ENCODE measurements around the gene CNGB1.
"Not testable (repeated sequence)": the region's sequence is repeated elsewhere in the genome, so short reads cannot be mapped to it uniquely, and the experiment has no call there.

Gene CNGB1

GRCh38 chr16:57970970-57971369 is at the start of gene CNGB1:
Gene CNGB1 (minus strand): TSS chr16:57971128. CDS start chr16:57967286, 3,842 bp downstream.
- H3K27ac ChIP-seq (ENCODE audit: low read length), result no peak within 1 kb of the TSS
- H3K4me3 ChIP-seq (ENCODE audit: low read length), result no peak within 1 kb of the TSS
- H3K4me1 ChIP-seq (ENCODE audit: control insufficient read depth, low read depth, low read length), result no peaks in the 10 kb centered on the region
- H3K36me3 ChIP-seq (ENCODE audit: control insufficient read depth, low read depth, low read length), result no peaks in the 10 kb centered on the region
- H3K9ac ChIP-seq (ENCODE audit: low read length), result no peak within 1 kb of the TSS
- H3K9me3 ChIP-seq (ENCODE audit: control insufficient read depth, low read depth, low read length), result no peaks in the 10 kb centered on the region
- no peaks in the 10 kb centered on the region for H3K27me3 ChIP-seq (ENCODE audit: control insufficient read depth, insufficient read depth, low read length)

GRCh38 chr16:58019866-58020538 is 49.1 kb upstream of the CNGB1 start:
- H3K9ac ChIP-seq (ENCODE audit: low read length), result no peak overlapping the region
- H3K9me3 ChIP-seq (ENCODE audit: control insufficient read depth, low read depth, low read length), result no peaks in the 10 kb centered on the region
- H3K4me1 ChIP-seq (ENCODE audit: control insufficient read depth, low read depth, low read length), result peaks cover 12% of the 10 kb centered on the region
- no peaks in the 10 kb centered on the region for H3K36me3 ChIP-seq (ENCODE audit: control insufficient read depth, low read depth, low read length)
- no peak overlapping the region for H3K4me3 ChIP-seq (ENCODE audit: low read length)
- peaks cover 20% of the 10 kb centered on the region for H3K27me3 ChIP-seq (ENCODE audit: control insufficient read depth, insufficient read depth, low read length)
- H3K27ac ChIP-seq (ENCODE audit: low read length), result no peak overlapping the region

- Histone ChIP-seq H3K36me3 (ENCODE audit: control insufficient read depth, low read depth, low read length) (no peaks in the 10 kb centered on the region), H3K4me3 (ENCODE audit: low read length) (no peak overlapping the region), H3K9ac (ENCODE audit: low read length) (no peak overlapping the region), H3K27ac (ENCODE audit: low read length) (no peak overlapping the region), H3K4me1 (ENCODE audit: control insufficient read depth, low read depth, low read length) (peaks cover 12% of the 10 kb centered on the region), H3K9me3 (ENCODE audit: control insufficient read depth, low read depth, low read length) (no peaks in the 10 kb centered on the region), H3K27me3 (ENCODE audit: control insufficient read depth, insufficient read depth, low read length) (peaks cover 8% of the 10 kb centered on the region)
Measured at GRCh38 chr16:58018803-58019202, 47.9 kb upstream of the CNGB1 start.

GRCh38 chr16:58016840-58017446 is 46.0 kb upstream of the CNGB1 start:
- H3K27ac ChIP-seq (ENCODE audit: low read length), result no peak overlapping the region
- H3K9ac ChIP-seq (ENCODE audit: low read length), result no peak overlapping the region
- H3K27me3 ChIP-seq (ENCODE audit: control insufficient read depth, insufficient read depth, low read length), result no peaks in the 10 kb centered on the region

GRCh38 chr16:58013201-58013956 is 42.5 kb upstream of the CNGB1 start:
- H3K27ac ChIP-seq (ENCODE audit: low read length), result no peak overlapping the region
- no peaks in the 10 kb centered on the region for H3K4me1 ChIP-seq (ENCODE audit: control insufficient read depth, low read depth, low read length)
- H3K9me3 ChIP-seq (ENCODE audit: control insufficient read depth, low read depth, low read length), result no peaks in the 10 kb centered on the region
- no peak overlapping the region for H3K4me3 ChIP-seq (ENCODE audit: low read length)
- H3K27me3 ChIP-seq (ENCODE audit: control insufficient read depth, insufficient read depth, low read length), result no peaks in the 10 kb centered on the region
- H3K9ac ChIP-seq (ENCODE audit: low read length), result no peak overlapping the region
- H3K36me3 ChIP-seq (ENCODE audit: control insufficient read depth, low read depth, low read length), result peaks cover 11% of the 10 kb centered on the region

More at GRCh38 chr16:58016840-58017446, 46.0 kb upstream of the CNGB1 start:
- Histone ChIP-seq H3K9me3 (ENCODE audit: control insufficient read depth, low read depth, low read length) (no peaks in the 10 kb centered on the region), H3K4me3 (ENCODE audit: low read length) (no peak overlapping the region), H3K36me3 (ENCODE audit: control insufficient read depth, low read depth, low read length) (peaks cover 4% of the 10 kb centered on the region), H3K4me1 (ENCODE audit: control insufficient read depth, low read depth, low read length) (no peaks in the 10 kb centered on the region)

GRCh38 chr16:58012481-58012880 is 41.6 kb upstream of the CNGB1 start:
- Histone ChIP-seq H3K9me3 (ENCODE audit: control insufficient read depth, low read depth, low read length) (no peaks in the 10 kb centered on the region), H3K27me3 (ENCODE audit: control insufficient read depth, insufficient read depth, low read length) (no peaks in the 10 kb centered on the region), H3K4me3 (ENCODE audit: low read length) (no peak overlapping the region), H3K4me1 (ENCODE audit: control insufficient read depth, low read depth, low read length) (no peaks in the 10 kb centered on the region), H3K9ac (ENCODE audit: low read length) (no peak overlapping the region), H3K27ac (ENCODE audit: low read length) (no peak overlapping the region), H3K36me3 (ENCODE audit: control insufficient read depth, low read depth, low read length) (peaks cover 11% of the 10 kb centered on the region)

- H3K4me3 ChIP-seq (ENCODE audit: low read length), result no peak overlapping the region
- no peaks in the 10 kb centered on the region for H3K9me3 ChIP-seq (ENCODE audit: control insufficient read depth, low read depth, low read length)
- H3K9ac ChIP-seq (ENCODE audit: low read length), result no peak overlapping the region
- H3K27ac ChIP-seq (ENCODE audit: low read length), result no peak overlapping the region
- H3K36me3 ChIP-seq (ENCODE audit: control insufficient read depth, low read depth, low read length), result peaks cover 11% of the 10 kb centered on the region
- no peaks in the 10 kb centered on the region for H3K27me3 ChIP-seq (ENCODE audit: control insufficient read depth, insufficient read depth, low read length)
- no peaks in the 10 kb centered on the region for H3K4me1 ChIP-seq (ENCODE audit: control insufficient read depth, low read depth, low read length)
Measured at GRCh38 chr16:58011652-58012051, 40.7 kb upstream of the CNGB1 start.

- Histone ChIP-seq H3K27me3 (ENCODE audit: control insufficient read depth, insufficient read depth, low read length) (no peaks in the 10 kb centered on the region), H3K27ac (ENCODE audit: low read length) (no peak overlapping the region), H3K9me3 (ENCODE audit: control insufficient read depth, low read depth, low read length) (no peaks in the 10 kb centered on the region), H3K4me3 (ENCODE audit: low read length) (no peak overlapping the region), H3K4me1 (ENCODE audit: control insufficient read depth, low read depth, low read length) (no peaks in the 10 kb centered on the region), H3K9ac (ENCODE audit: low read length) (no peak overlapping the region), H3K36me3 (ENCODE audit: control insufficient read depth, low read depth, low read length) (peaks cover 11% of the 10 kb centered on the region)
Measured at GRCh38 chr16:58010886-58011285, 40.0 kb upstream of the CNGB1 start.

GRCh38 chr16:58009856-58010416 is 39.0 kb upstream of the CNGB1 start:
- no peaks in the 10 kb centered on the region for H3K9me3 ChIP-seq (ENCODE audit: control insufficient read depth, low read depth, low read length)
- H3K4me1 ChIP-seq (ENCODE audit: control insufficient read depth, low read depth, low read length), result no peaks in the 10 kb centered on the region
- H3K4me3 ChIP-seq (ENCODE audit: low read length), result no peak overlapping the region
- H3K27ac ChIP-seq (ENCODE audit: low read length), result no peak overlapping the region
- no peaks in the 10 kb centered on the region for H3K27me3 ChIP-seq (ENCODE audit: control insufficient read depth, insufficient read depth, low read length)
- no peak overlapping the region for H3K9ac ChIP-seq (ENCODE audit: low read length)
- H3K36me3 ChIP-seq (ENCODE audit: control insufficient read depth, low read depth, low read length), result peaks cover 11% of the 10 kb centered on the region

- not testable (repeated sequence) for H3K4me1 ChIP-seq (ENCODE audit: control insufficient read depth, low read depth, low read length); H3K9me3 ChIP-seq (ENCODE audit: control insufficient read depth, low read depth, low read length); H3K27ac ChIP-seq (ENCODE audit: low read length); H3K9ac ChIP-seq (ENCODE audit: low read length); H3K27me3 ChIP-seq (ENCODE audit: control insufficient read depth, insufficient read depth, low read length); H3K36me3 ChIP-seq (ENCODE audit: control insufficient read depth, low read depth, low read length); H3K4me3 ChIP-seq (ENCODE audit: low read length)
Measured at GRCh38 chr16:58004736-58005135, 33.8 kb upstream of the CNGB1 start.

GRCh38 chr16:58002936-58003335 is 32.0 kb upstream of the CNGB1 start:
- Histone ChIP-seq H3K9me3 (ENCODE audit: control insufficient read depth, low read depth, low read length) (no peaks in the 10 kb centered on the region), H3K27ac (ENCODE audit: low read length) (no peak overlapping the region), H3K4me3 (ENCODE audit: low read length) (no peak overlapping the region), H3K4me1 (ENCODE audit: control insufficient read depth, low read depth, low read length) (peaks cover 12% of the 10 kb centered on the region), H3K27me3 (ENCODE audit: control insufficient read depth, insufficient read depth, low read length) (no peaks in the 10 kb centered on the region), H3K9ac (ENCODE audit: low read length) (no peak overlapping the region), H3K36me3 (ENCODE audit: control insufficient read depth, low read depth, low read length) (no peaks in the 10 kb centered on the region)
